SK-N-SH treated with all-trans-retinoic acid at 6 μM for 48 hours (cell line): ENCODE measurements around the gene FRMD4A.

Source experiments
- CREB5 ChIP-seq: fragments of 250-450 bp; sonication (Bioruptor Pico); IDR thresholded peaks from 2 replicates; pipeline ENCODE4 v1.5.1; 2020; ENCODE audit warnings: low read depth, mild to moderate bottlenecking, moderate library complexity
- CSDC2 ChIP-seq: fragments of 250-450 bp; sonication (Bioruptor Pico); IDR thresholded peaks from 2 replicates; pipeline ENCODE4 v1.5.0; 2020; ENCODE audit warnings: mild to moderate bottlenecking, moderate library complexity
- OSR1 ChIP-seq: fragments of 250-450 bp; sonication (Bioruptor Pico); IDR thresholded peaks from 2 replicates; pipeline ENCODE4 v1.8.0; 2022; ENCODE audit warnings: moderate library complexity, mild to moderate bottlenecking, inconsistent platforms
- PPARA ChIP-seq: fragments of 250-450 bp; sonication (Bioruptor Pico); IDR thresholded peaks from 2 replicates; pipeline ENCODE4 v1.5.0; 2020; ENCODE audit warnings: mild to moderate bottlenecking, borderline replicate concordance
- RARB ChIP-seq: fragments of 250-450 bp; sonication (Bioruptor Pico); IDR thresholded peaks from 2 replicates; pipeline ENCODE4 v1.8.0; 2021; ENCODE audit warnings: mild to moderate bottlenecking, moderate library complexity
- TCF4 ChIP-seq: fragments of 250-450 bp; sonication (Bioruptor Pico); IDR thresholded peaks from 2 replicates; pipeline ENCODE4 v1.8.0; 2021; ENCODE audit warnings: mild to moderate bottlenecking, moderate library complexity, borderline replicate concordance
- TSHZ2 ChIP-seq: fragments of 250-450 bp; sonication (Bioruptor Pico); IDR thresholded peaks from 2 replicates; pipeline ENCODE4 v1.5.0; 2020; ENCODE audit warnings: mild to moderate bottlenecking, moderate library complexity
- ZFP3 ChIP-seq: fragments of 250-450 bp; sonication (Bioruptor Pico); IDR thresholded peaks from 2 replicates; pipeline ENCODE4 v1.5.0; 2020; ENCODE audit warnings: mild to moderate bottlenecking, moderate library complexity
- ZNF565 ChIP-seq: fragments of 450-650 bp; formaldehyde crosslinking; conservative IDR thresholded peaks from 2 replicates; pipeline ENCODE4 v1.5.0; 2020; ENCODE audit warnings: low read depth, mild to moderate bottlenecking, moderate library complexity
- ZNF70 ChIP-seq: fragments of 450-650 bp; formaldehyde crosslinking; IDR thresholded peaks from 2 replicates; pipeline ENCODE4 v1.5.0; 2020; ENCODE audit warnings: mild to moderate bottlenecking, moderate library complexity
- ZNF8 ChIP-seq: fragments of 450-650 bp; formaldehyde crosslinking; IDR thresholded peaks from 2 replicates; pipeline ENCODE4 v1.5.0; 2020; ENCODE audit warnings: mild to moderate bottlenecking, moderate library complexity
- TF ChIP-seq, protein P1 (sequence below): fragments of 250-450 bp; sonication (Bioruptor Pico); IDR thresholded peaks from 2 replicates; pipeline ENCODE4 v1.8.0; 2020; ENCODE audit warnings: mild to moderate bottlenecking, moderate library complexity, borderline replicate concordance

DNA sequence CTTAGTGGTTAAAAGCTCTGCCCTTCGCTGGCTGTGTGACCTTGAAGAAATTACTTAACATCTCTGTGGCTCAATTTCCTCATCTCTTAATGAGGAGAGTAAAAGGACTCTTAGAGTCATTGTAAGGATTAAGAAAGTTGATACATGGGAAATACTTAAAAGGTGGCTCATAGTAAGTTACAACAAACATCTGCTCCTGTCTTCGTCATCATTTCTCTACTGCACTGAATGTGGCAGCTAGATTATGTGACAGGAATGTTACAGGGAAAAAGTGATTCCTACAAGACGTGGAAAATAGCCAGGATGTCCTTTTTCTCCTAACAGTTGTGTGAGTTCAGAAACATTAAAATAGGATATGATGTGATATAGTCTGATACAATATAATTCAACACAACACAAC is 184.7 kb downstream of the FRMD4A start:
- TF ChIP-seq CSDC2 (no peak), RARB (CRISPR knock-in tag) (no peak), OSR1 (CRISPR knock-in tag) (no peak), TCF4 (CRISPR knock-in tag) (no peak), ZNF70 (CRISPR knock-in tag) (no peak), ZNF8 (CRISPR knock-in tag) (no peak), ZFP3 (CRISPR knock-in tag) (no peak), TSHZ2 (CRISPR knock-in tag) (no peak), ZNF565 (CRISPR knock-in tag) (no peak), CREB5 (CRISPR knock-in tag) (no peak), PPARA (no peak)
- TF ChIP-seq, protein P1, sequence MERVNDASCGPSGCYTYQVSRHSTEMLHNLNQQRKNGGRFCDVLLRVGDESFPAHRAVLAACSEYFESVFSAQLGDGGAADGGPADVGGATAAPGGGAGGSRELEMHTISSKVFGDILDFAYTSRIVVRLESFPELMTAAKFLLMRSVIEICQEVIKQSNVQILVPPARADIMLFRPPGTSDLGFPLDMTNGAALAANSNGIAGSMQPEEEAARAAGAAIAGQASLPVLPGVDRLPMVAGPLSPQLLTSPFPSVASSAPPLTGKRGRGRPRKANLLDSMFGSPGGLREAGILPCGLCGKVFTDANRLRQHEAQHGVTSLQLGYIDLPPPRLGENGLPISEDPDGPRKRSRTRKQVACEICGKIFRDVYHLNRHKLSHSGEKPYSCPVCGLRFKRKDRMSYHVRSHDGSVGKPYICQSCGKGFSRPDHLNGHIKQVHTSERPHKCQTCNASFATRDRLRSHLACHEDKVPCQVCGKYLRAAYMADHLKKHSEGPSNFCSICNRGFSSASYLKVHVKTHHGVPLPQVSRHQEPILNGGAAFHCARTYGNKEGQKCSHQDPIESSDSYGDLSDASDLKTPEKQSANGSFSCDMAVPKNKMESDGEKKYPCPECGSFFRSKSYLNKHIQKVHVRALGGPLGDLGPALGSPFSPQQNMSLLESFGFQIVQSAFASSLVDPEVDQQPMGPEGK, result no peak
